HG03432 (cell line): Measurements from ENCODE around the gene DIP2C.
"Not testable (repeated sequence)": the region's sequence is repeated elsewhere in the genome, so short reads cannot be mapped to it uniquely, and the experiment has no call there.

Source experiments
- ATAC-seq: cut with Tn5 transposase; IDR thresholded peaks from one replicate; pipeline ENCODE4 v1.9.1; 2021; ENCODE audit warnings: mild to moderate bottlenecking, moderate library complexity; ENCODE audit not compliant: unreplicated experiment

The DIP2C gene

GRCh38 chr10:661597-662222 is 27.8 kb downstream of the DIP2C start:
- no peak for ATAC-seq

GRCh38 chr10:660970-661596 is 28.4 kb downstream of the DIP2C start:
- no peak for ATAC-seq

- no peak for ATAC-seq
Observed at GRCh38 chr10:660413-660969, 29.0 kb downstream of the DIP2C start.

GRCh38 chr10:659688-660141 is 29.8 kb downstream of the DIP2C start:
- no peak for ATAC-seq

GRCh38 chr10:657816-658350 is 31.6 kb downstream of the DIP2C start:
- not testable (repeated sequence) for ATAC-seq

GRCh38 chr10:656883-657282 is 32.6 kb downstream of the DIP2C start:
- no peak for ATAC-seq

- no peak for ATAC-seq
Observed at GRCh38 chr10:655184-655583, 34.3 kb downstream of the DIP2C start.

GRCh38 chr10:654647-654996 is 34.8 kb downstream of the DIP2C start:
- ATAC-seq = no peak

- ATAC-seq = no peak
Observed at GRCh38 chr10:653991-654646, 35.3 kb downstream of the DIP2C start.

GRCh38 chr10:652832-653459 is 36.5 kb downstream of the DIP2C start:
- ATAC-seq = not testable (repeated sequence)

- no peak for ATAC-seq
Observed at GRCh38 chr10:652233-652632, 37.2 kb downstream of the DIP2C start.

GRCh38 chr10:651692-652091 is 37.8 kb downstream of the DIP2C start:
- ATAC-seq = no peak

- ATAC-seq = no peak
Observed at GRCh38 chr10:650886-651615, 38.4 kb downstream of the DIP2C start.

GRCh38 chr10:650441-650851 is 39.0 kb downstream of the DIP2C start:
- no peak for ATAC-seq

- no peak for ATAC-seq
Observed at GRCh38 chr10:649798-650440, 39.5 kb downstream of the DIP2C start.

- no peak for ATAC-seq
Observed at GRCh38 chr10:649445-649797, 40.0 kb downstream of the DIP2C start.

- not testable (repeated sequence) for ATAC-seq
Observed at GRCh38 chr10:647019-647418, 42.4 kb downstream of the DIP2C start.

GRCh38 chr10:646118-646524 is 43.3 kb downstream of the DIP2C start:
- no peak for ATAC-seq

GRCh38 chr10:644943-645334 is 44.5 kb downstream of the DIP2C start:
- no peak for ATAC-seq
